ENCODE results near the gene ERAS.

GRCh38 chrX:48848847-48849246 is 22.5 kb downstream of the ERAS start:
- TF ChIP-seq, protein P1, sequence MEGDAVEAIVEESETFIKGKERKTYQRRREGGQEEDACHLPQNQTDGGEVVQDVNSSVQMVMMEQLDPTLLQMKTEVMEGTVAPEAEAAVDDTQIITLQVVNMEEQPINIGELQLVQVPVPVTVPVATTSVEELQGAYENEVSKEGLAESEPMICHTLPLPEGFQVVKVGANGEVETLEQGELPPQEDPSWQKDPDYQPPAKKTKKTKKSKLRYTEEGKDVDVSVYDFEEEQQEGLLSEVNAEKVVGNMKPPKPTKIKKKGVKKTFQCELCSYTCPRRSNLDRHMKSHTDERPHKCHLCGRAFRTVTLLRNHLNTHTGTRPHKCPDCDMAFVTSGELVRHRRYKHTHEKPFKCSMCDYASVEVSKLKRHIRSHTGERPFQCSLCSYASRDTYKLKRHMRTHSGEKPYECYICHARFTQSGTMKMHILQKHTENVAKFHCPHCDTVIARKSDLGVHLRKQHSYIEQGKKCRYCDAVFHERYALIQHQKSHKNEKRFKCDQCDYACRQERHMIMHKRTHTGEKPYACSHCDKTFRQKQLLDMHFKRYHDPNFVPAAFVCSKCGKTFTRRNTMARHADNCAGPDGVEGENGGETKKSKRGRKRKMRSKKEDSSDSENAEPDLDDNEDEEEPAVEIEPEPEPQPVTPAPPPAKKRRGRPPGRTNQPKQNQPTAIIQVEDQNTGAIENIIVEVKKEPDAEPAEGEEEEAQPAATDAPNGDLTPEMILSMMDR (IDR thresholded peaks at IDR 0.05; ENCODE audit: extremely low read depth in 1 of 2, insufficient read depth in 1 of 2, low read depth in 1 of 2, low read length in 2 of 2): no peak
- TF ChIP-seq POLR2A (IDR thresholded peaks at IDR 0.05; ENCODE audit: low read depth, low read length) (no peak), POLR2AphosphoS5 (IDR thresholded peaks at IDR 0.05; ENCODE audit: insufficient read depth, low read depth, low read length) (no peak), MYC (IDR thresholded peaks at IDR 0.05; ENCODE audit: low read depth, low read length) (no peak)
- TF ChIP-seq, protein P2, sequence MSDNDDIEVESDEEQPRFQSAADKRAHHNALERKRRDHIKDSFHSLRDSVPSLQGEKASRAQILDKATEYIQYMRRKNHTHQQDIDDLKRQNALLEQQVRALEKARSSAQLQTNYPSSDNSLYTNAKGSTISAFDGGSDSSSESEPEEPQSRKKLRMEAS (IDR thresholded peaks at IDR 0.05; ENCODE audit: insufficient read depth, insufficient read length): no peak

All from endothelial cell of umbilical vein (primary cell).